Spinal cord (tissue), 10 donors: ENCODE results near the gene CHST9. TPM values are rescaled to one million over a fixed set of nuclear protein-coding genes. Genes with fewer than 3 reads are reported as not detected.

Experiments used
- DNase-seq, 6 donors: peaks; one replicate each; pipeline versions ENCODE4 v3.0.0 to v3.0.0-alpha.2; 2013 to 2015; ENCODE audit warnings: low spot score in 6 of 6, low read depth in 4 of 6
- H3K27ac ChIP-seq: one replicate; pipeline ENCODE4 v1.5.1; 2013; ENCODE audit warnings: low read depth, low read length, control low read depth
- H3K27me3 ChIP-seq: one replicate; pipeline ENCODE4 v1.6.1; 2013; ENCODE audit warnings: low read length; ENCODE audit not compliant: control insufficient read depth, insufficient read depth
- H3K36me3 ChIP-seq: one replicate; pipeline ENCODE4 v1.6.1; 2013; ENCODE audit warnings: low read length; ENCODE audit not compliant: control insufficient read depth, insufficient read depth
- H3K4me1 ChIP-seq: one replicate; pipeline ENCODE4 v1.6.1; 2013; ENCODE audit warnings: low read length; ENCODE audit not compliant: control insufficient read depth, insufficient read depth
- H3K4me3 ChIP-seq: one replicate; pipeline ENCODE4 v1.5.1; 2013; ENCODE audit warnings: low read depth, low read length, control low read depth
- H3K9me3 ChIP-seq: one replicate; pipeline ENCODE4 v1.6.1; 2013; ENCODE audit warnings: low read length; ENCODE audit not compliant: control insufficient read depth, insufficient read depth
- WGBS: methylation state at CpG from one replicate; pipeline ENCODE4 v1.1.5; 2013; ENCODE audit warnings: missing lambda C conversion rate; ENCODE audit not compliant: insufficient coverage; 5-methylcytosine and 5-hydroxymethylcytosine counted together
- polyA plus RNA-seq, 2 donors: library from polyadenylated mRNA; unstranded; fragments of 120-200 nt; gene quantifications; one replicate each; pipeline ENCODE4 v1.2.1, GENCODE V29; 2013; ENCODE audit not compliant: insufficient read length in 2 of 2
- total RNA-seq, 2 donors: library from RNA; depleted of rRNA in 1 of 2; stranded (reverse); fragments of 120-200 nt in 1 of 2; fragments of >200 nt in 1 of 2; gene quantifications; one replicate each; pipeline versions ENCODE4 v1.2.3 to v1.2.4, GENCODE V29; 2013 to 2014
- donor health status: healthy.

Gene CHST9
- total and polyA plus RNA-seq, 4 donors, result 5.4 to 10.8 (median 7.2) TPM

- no peaks in the 10 kb centered on the region for H3K9me3 ChIP-seq
- H3K36me3 ChIP-seq, result no peaks in the 10 kb centered on the region
- no peak for DNase-seq
- no peaks in the 10 kb centered on the region for H3K27me3 ChIP-seq
- H3K4me1 ChIP-seq, result no peaks in the 10 kb centered on the region
- H3K27ac ChIP-seq, result no peak overlapping the region
- 88% methylated on average over 4 of the region's 5 CpGs for WGBS
- no peak overlapping the region for H3K4me3 ChIP-seq
Observed at GRCh38 chr18:27073404-27073830, 111.7 kb downstream of the CHST9 start.

- no CpG with 5 or more reads among the region's 3 CpGs for WGBS
- Histone ChIP-seq H3K9me3 (no peaks in the 10 kb centered on the region), H3K4me3 (no peak overlapping the region), H3K27me3 (no peaks in the 10 kb centered on the region), H3K27ac (no peak overlapping the region), H3K4me1 (no peaks in the 10 kb centered on the region), H3K36me3 (no peaks in the 10 kb centered on the region)
- DNase-seq, result no peak
Observed at GRCh38 chr18:27064673-27065072, 120.4 kb downstream of the CHST9 start.

DNA sequence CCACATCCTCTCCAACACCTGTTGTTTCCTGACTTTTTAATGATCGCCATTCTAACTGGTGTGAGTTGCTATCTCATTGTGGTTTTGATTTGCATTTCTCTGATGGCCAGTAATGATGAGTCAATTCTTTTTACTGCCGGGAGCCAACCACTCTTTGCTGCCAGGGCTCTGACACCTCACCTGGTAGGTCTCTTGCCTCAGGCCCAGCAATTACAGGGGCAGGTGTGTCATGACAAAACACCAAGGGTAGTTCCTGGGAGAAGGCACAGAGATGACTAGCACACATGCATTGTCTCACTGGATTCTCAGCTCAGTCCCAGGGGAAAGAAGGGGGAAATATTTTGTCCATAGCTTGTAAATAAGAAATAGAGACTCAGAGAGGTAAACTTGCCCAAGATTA is 122.3 kb downstream of the CHST9 start:
- no peaks in the 10 kb centered on the region for H3K27me3 ChIP-seq
- H3K4me1 ChIP-seq, result peaks cover under 1% of the 10 kb centered on the region
- no peaks in the 10 kb centered on the region for H3K9me3 ChIP-seq
- no peak overlapping the region for H3K27ac ChIP-seq
- DNase-seq, result no peak
- H3K36me3 ChIP-seq, result no peaks in the 10 kb centered on the region
- H3K4me3 ChIP-seq, result no peak overlapping the region
- 100% methylated on average over 1 of the region's 2 CpGs for WGBS

GRCh38 chr18:27061488-27062095 is 123.5 kb downstream of the CHST9 start:
- DNase-seq, result no peak
- H3K36me3 ChIP-seq, result no peaks in the 10 kb centered on the region
- 93% methylated on average over 5 of the region's 7 CpGs for WGBS

DNA sequence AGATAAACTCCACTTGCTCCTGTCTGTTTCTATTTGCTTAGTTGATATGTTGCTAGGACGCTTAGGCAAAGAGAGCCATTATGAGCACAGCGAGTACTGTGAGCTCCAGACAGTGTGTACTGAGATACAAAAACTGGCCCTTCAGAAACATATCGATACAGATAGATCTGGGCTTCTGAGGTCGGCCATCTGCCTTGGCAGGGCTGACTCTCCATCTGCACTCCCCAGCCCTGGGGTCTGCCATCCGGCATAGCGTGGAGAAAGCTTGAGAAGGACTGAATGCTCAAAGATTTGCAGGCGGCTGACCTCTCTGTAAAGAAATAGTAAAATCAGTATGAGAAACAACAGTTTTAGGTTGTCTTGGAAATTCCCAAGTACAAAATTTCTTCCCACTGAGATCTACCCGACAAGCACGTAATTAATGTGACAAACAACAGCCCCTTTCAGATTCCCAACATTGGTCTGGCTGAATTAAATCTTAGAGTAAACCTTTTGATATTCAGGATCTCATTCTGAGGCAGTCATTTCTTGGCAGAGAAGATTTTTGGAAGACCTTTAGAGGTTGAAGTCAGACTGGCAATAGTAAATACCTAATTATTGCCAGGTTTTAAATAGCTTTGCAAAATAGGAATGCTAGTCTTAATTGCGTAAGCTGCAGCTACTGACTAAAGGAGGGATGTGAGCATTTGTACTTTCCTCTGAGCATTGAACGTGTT is 127.4 kb downstream of the CHST9 start:
- WGBS, result 16% methylated on average over 4 of the region's 11 CpGs
- no peaks in the 10 kb centered on the region for H3K9me3 ChIP-seq
- H3K27me3 ChIP-seq, result no peaks in the 10 kb centered on the region
- peaks cover 5% of the 10 kb centered on the region for H3K4me1 ChIP-seq
- peak overlapping the region; percentile 83 for H3K27ac ChIP-seq
- DNase-seq, result peak; percentile 48 to 91 (median 62)
- H3K36me3 ChIP-seq, result no peaks in the 10 kb centered on the region
- H3K4me3 ChIP-seq, result no peak overlapping the region

More at GRCh38 chr18:27061488-27062095, 123.5 kb downstream of the CHST9 start:
- Histone ChIP-seq H3K4me3 (no peak overlapping the region), H3K27me3 (no peaks in the 10 kb centered on the region), H3K4me1 (peaks cover 5% of the 10 kb centered on the region), H3K27ac (no peak overlapping the region), H3K9me3 (no peaks in the 10 kb centered on the region)

GRCh38 chr18:27054926-27055325 is 130.2 kb downstream of the CHST9 start:
- Histone ChIP-seq H3K4me3 (no peak overlapping the region), H3K4me1 (peaks cover 5% of the 10 kb centered on the region), H3K9me3 (peaks cover 3% of the 10 kb centered on the region), H3K27ac (no peak overlapping the region), H3K36me3 (no peaks in the 10 kb centered on the region), H3K27me3 (no peaks in the 10 kb centered on the region)
- peak in 2 of 6 donors; percentile 17 to 82 for DNase-seq
- WGBS, result no CpG with 5 or more reads among the region's 3 CpGs

DNA sequence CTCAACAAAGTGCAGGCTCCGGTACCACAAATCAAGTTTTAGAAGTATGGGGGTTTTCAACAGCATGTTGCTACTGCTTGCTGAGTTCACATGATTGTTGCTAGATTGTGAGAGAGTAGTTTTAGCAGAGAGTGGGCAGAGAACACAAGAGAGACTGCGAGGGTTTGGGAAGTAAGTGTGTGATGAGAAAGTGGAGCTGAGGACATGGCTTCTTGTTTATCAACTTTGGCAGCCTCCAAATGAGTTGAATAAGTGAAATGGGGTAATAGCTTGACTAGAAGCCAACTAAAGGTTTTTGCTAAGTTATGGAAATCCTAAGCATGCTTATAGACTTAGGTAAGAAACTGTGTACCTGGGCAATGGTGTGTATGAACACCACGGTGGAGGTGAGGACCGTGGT is 135.1 kb downstream of the CHST9 start:
- no peaks in the 10 kb centered on the region for H3K27me3 ChIP-seq
- WGBS, result 85% methylated on average over 2 of the region's 4 CpGs
- H3K27ac ChIP-seq, result no peak overlapping the region
- peaks cover 3% of the 10 kb centered on the region for H3K9me3 ChIP-seq
- H3K36me3 ChIP-seq, result no peaks in the 10 kb centered on the region
- no peaks in the 10 kb centered on the region for H3K4me1 ChIP-seq
- no peak overlapping the region for H3K4me3 ChIP-seq
- DNase-seq, result no peak

DNA sequence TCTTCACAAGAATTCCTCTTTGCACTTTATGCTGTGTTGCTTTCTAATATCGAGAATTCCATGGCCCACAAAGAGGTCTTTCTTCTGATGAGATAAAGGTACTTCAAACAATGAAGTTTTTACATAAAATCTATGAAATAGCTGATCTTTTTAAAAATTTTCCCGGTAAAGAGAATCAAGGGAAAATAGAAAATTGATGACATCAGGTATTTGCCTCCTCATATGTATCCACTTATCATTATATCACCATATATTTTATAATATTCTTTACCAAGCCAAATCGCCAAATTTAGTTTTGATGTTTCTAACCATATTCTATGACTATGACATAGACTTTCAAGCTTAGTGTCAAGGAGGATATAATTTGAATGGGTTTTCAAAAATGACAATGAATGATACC is 139.8 kb downstream of the CHST9 start:
- no peaks in the 10 kb centered on the region for H3K27me3 ChIP-seq
- no peak overlapping the region for H3K27ac ChIP-seq
- WGBS, result no CpG with 5 or more reads among the region's 3 CpGs
- no peaks in the 10 kb centered on the region for H3K9me3 ChIP-seq
- H3K4me3 ChIP-seq, result no peak overlapping the region
- H3K4me1 ChIP-seq, result no peaks in the 10 kb centered on the region
- H3K36me3 ChIP-seq, result no peaks in the 10 kb centered on the region
- DNase-seq, result no peak

GRCh38 chr18:27042177-27042576 is 142.9 kb downstream of the CHST9 start:
- no peak overlapping the region for H3K4me3 ChIP-seq
- no peak overlapping the region for H3K27ac ChIP-seq
- no peaks in the 10 kb centered on the region for H3K9me3 ChIP-seq
- no peaks in the 10 kb centered on the region for H3K4me1 ChIP-seq
- no peaks in the 10 kb centered on the region for H3K36me3 ChIP-seq
- no peak for DNase-seq
- no peaks in the 10 kb centered on the region for H3K27me3 ChIP-seq

GRCh38 chr18:27040796-27041195 is 144.3 kb downstream of the CHST9 start:
- Histone ChIP-seq H3K27ac (no peak overlapping the region), H3K9me3 (no peaks in the 10 kb centered on the region), H3K4me3 (no peak overlapping the region), H3K36me3 (no peaks in the 10 kb centered on the region), H3K27me3 (no peaks in the 10 kb centered on the region), H3K4me1 (no peaks in the 10 kb centered on the region)
- DNase-seq, result no peak
- WGBS, result no CpG with 5 or more reads among the region's 2 CpGs
